ENCODE measurements around the gene PAK1. TPM values are rescaled to one million over a fixed set of nuclear protein-coding genes. Genes with fewer than 3 reads are reported as not detected.
"Not testable (repeated sequence)": the region's sequence is repeated elsewhere in the genome, so short reads cannot be mapped to it uniquely, and the experiment has no call there.

PAK1 gene
- total RNA-seq, 1 donor from 2014 or later, result 8.8 TPM

DNA sequence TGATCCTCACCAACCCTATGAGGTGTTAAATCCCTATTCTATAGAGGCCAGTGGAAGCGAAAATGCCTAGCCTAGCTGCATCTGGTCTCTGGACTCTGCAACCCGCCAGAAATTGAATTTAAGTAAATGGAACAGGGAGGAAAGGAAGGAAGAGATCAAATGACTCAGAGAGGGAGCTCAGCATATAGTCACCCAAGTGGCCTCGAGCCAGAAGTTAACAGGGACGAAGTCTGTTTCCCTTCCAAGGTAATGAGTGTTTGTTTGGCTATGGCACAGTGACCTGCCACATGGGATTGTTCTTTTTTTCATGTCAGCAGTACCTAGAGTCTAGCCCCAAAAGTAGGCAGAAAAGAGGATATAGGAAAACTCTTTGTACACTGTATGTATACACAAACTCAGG is 66.3 kb downstream of the PAK1 start:
- DNase-seq (ENCODE audit: low spot score) (peak; percentile 60), ATAC-seq (peak; percentile 87)

DNA sequence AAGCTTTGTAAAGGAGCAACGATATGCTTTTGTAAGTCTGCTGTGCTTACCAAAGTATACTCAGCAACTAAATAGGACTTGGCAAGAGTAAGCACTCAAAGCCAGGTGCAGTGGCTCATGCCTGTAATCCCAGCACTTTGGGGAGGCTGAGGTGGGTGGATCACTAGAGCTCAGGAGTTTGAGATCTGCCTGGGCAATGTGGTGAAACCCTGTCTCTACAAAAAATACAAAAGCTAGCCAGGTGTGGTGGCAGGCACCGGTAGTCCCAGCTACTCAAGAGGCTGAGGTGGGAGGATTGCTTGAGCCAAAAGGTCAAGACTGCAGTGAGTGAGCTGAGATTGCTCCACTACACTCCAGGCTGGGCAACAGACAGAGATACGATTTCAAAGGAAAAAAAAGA is 67.5 kb downstream of the PAK1 start:
- ATAC-seq (no peak), DNase-seq (ENCODE audit: low spot score) (no peak)

DNA sequence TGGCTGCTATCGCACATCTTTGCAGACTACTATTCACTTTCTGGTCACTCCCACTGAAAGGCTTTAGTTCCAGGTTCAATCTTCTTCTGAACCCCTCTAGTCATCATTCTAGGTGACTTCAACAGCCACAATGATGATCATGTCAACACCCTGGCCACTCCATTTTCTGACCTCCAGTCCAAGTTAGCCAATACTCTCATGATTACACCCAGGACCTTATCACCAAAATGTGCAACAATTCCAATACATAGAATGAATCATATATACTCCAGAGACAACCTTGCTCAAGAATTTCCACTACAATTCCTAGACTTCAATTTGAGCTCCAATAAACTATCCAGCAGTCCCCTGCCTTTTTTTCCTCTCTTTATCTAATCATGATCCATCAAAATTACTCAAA is 70.7 kb downstream of the PAK1 start:
- DNase-seq (ENCODE audit: low spot score), result no peak
- no peak for ATAC-seq

DNA sequence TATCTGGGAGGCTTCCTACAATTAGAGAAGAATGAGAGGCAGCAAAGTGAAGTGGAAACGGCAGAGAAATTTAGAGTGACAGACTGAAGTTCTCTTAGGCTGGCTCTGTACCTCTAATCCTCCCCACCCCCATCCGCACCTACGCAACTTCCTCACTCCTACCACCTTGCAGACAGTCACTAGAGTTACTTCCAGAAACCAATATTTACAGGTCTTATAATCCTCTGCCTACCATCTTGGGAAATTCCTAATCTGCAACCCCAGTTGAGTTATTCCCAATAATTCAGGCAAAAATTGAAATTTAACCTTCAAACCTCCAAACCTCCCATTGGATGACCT is 71.7 kb downstream of the PAK1 start:
- no peak for ATAC-seq
- DNase-seq (ENCODE audit: low spot score), result no peak

DNA sequence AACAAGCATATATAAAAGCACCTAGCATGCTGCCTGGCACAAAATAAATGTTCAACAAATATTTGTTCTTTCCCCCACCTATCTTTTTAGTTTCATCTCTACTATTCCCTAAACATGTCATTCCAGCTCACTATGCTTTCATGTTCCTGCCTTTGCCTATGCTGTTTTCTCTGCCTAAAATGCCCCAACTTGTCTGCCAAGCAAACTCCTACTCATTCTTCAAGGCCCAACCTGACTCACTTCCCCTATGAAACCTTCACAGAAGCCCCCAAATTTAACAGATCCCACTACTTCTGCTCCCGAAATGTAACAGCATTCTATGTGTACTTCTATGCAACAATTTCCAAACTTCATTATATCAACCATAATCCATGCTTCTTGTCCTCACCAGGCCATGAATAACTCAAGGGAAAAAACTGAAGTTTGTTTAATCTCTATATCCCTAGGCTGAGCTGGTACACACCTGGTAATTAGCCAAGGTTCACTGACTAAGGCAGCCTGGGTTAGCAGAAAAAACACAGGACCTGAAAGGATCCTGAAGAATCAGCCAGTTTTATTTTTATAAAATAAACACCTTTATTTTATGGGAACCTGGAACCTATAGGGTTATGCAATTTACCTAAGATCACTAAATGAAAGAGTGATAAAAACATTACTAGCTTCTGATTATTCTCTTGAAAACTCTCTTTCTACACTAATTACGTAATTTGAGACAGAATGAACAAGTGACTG is 72.2 kb downstream of the PAK1 start:
- DNase-seq (ENCODE audit: low spot score) (no peak), ATAC-seq (peak; percentile 73)

DNA sequence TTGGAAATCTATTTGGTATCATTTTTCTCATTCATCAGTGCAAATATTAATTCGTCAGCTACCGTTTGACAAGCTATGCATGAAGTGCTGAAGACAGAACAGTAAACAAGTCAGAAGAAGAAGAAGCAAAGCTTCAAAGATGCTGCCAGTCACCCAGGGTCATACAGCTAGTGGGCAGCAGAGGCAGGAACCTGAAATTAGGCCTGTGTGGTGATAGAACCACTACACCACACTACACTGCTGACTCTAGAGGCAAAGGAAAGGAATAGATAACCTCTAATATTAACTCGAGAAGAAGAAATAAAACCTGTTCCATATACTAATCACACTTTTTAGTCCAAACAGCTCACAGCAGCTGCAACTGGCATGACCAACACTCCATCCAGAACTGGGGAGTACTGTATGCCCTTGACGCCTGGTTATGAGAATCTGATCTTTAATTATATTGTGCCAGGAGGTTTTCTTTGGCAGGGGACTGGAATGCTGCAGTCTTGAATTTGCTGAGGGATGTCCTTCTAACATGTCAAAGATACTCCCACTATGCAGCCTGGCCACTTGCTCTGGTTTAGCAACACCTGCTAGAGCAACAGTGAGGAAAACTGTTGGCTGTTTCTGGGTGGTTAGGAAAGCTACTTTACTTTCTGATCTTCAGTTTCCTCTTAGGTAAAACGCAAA is 73.0 kb downstream of the PAK1 start:
- peak; percentile 27 for ATAC-seq

DNA sequence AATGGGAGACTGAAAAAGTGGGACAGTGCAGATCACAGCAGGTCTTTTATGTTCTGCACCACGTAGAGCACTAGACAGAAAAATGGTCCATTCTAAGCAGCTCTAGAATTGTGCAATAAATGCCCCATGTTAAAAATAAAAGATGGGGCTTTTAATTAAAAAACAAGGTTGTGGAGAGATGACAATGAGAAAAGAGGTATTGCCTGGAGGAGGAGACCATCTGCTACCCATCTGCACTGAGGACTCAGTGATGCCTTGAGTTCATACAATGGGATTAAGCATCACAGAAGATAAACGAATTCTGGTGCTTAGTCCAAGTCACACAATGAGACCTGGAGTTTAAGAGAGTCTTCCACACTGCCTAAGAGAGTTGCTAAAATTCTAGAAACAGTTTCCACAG is 73.6 kb downstream of the PAK1 start:
- no peak for ATAC-seq
- no peak for DNase-seq (ENCODE audit: low spot score)

More for the DNA sequence above, 73.0 kb downstream of the PAK1 start:
- no peak for DNase-seq (ENCODE audit: low spot score)

DNA sequence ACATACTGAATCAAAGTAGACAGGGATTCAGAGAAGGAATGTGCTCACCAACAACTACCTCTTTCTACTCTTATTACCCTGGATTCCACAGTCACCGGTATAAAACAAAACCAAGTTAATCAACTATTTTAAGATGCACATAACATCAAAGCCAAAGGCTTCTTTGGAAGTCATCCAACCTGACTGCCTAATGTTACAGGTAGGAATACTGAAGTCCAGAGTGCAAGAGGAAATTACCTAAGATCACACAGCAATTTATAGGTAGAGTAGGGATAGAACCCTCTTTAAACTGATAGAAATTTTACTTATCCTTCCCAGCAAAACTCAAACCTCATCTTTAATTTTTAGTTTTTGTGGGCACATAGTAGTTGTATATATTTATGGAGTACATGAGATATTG is 76.3 kb downstream of the PAK1 start:
- peak; percentile 39 for ATAC-seq
- DNase-seq (ENCODE audit: low spot score), result no peak

DNA sequence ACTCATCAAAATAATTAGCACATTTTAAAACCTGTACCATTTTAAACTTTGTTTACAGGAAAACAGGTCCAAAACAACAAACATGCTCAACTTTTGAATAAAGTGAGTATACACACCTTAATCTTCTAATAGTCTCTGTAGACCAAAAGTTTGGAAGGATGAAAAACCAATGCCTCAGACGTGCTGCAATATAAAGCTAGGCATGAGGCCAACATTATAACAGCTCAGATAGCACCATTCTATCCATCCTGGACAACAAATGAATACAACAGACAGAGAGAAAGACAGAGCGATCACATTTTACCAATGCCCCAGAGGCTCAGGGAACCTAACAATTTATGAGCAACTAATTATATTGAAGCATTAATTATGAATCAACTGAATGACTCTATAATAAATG is 77.0 kb downstream of the PAK1 start:
- DNase-seq (ENCODE audit: low spot score) (no peak), ATAC-seq (peak; percentile 30)

DNA sequence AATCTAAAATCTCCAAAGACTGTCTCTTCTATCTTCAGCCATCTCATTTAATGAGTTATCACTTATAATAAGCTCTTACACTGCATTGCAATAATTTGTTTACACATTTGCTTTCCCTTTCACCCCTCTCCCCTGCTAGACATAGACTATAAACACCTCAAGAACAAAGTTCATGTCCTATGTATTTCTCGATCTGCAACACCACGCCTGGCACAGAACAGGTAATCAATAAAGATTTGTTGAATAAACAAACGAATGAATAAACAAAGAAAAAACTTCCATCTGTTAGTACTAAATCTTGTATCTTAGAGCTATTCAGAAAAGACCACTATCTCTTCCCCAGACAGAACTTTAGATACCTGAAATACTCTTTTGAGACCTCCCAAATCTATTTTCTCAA is 77.6 kb downstream of the PAK1 start:
- DNase-seq (ENCODE audit: low spot score) (peak; percentile 47), ATAC-seq (peak; percentile 73)

DNA sequence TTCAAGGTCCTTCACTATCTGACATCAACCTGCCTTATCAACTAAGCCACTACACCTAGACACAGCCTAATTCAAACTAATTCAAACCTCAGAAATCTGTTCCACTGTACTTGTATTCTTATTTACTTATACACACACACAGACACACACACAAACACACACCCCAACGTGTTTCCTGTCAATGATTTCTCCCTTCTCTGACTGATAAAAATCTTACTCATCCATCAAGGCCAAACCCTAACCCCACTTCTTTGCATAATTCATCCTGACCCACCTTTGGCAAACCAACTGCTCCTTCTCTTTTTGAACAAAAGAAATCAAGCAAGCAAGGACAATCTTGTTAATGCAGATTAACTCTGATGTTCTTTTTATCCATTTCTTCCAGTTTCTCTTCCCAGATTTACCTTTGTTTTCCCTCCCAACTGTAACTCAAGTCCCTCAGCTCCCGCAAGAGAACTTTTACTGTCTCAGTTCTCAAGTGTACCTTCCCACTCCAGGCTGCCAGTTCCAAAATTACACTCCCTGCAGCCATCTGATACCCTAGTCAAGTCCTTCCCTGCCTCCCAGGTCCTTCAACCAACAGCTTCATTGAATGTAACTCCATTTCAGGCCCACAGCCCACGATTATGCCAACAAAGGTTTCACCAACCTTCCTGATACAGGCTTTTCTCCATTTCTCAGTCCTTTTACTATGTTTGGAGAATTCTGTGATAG is 78.3 kb downstream of the PAK1 start:
- ATAC-seq (peak; percentile 22), DNase-seq (ENCODE audit: low spot score) (no peak)

DNA sequence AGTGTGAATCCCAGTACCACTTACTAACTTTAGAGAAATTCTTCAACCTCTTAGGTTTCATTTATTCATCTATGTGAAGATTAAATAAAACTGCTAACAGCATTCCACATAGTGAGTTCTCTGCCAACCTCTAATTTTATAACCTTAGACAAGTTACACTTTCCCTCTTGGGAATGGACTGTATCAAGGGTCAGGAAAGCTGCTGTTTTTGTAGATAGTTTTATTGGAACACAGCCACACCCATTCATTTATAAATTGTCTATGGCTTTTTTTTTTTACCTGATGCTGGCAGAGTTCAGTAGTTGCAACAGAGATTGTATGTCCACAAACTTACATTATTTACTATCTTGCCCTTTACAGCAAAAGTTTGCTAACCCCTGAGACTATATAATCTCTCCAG is 81.1 kb downstream of the PAK1 start:
- DNase-seq (ENCODE audit: low spot score), result no peak

DNA sequence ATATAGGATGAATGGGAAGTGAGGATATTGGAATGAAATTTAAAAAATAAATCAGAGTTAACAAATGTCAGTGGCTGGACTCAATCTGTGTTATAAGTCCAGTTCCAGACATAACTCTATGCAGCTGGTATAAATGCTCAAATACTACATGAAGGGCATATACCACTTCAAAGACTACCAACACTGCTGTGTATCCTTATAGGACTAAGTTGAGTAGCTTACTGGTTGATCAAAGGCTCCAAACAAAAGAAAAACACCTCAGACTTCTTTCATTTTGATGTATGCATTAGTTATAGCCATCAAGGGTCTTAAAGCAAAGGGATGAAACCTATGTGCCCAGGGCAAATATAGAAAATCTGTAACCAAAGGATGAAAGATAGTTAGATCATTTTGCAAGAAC is 86.2 kb downstream of the PAK1 start:
- no peak for DNase-seq (ENCODE audit: low spot score)
- ATAC-seq, result no peak

More for the DNA sequence above, 81.1 kb downstream of the PAK1 start:
- ATAC-seq, result peak; percentile 62

DNA sequence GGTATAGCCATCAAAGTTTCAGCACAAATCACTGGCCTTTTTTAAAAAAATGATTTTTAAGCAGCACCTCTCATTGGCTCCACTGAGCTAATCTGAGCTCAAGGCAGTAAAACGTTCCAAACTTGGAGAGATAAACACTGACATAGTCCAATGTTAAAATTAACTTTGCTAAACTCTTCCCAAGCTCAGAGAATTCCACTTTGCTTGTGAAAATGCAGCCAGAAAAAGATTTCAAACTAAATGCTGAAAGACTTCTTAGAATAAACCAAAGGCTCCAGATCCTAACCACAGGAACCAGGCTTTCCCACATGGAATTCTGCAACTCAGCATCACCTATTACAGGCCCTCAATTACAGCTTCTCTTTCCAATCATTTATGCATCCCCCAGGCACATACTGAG is 87.7 kb downstream of the PAK1 start:
- ATAC-seq (no peak), DNase-seq (ENCODE audit: low spot score) (no peak)

DNA sequence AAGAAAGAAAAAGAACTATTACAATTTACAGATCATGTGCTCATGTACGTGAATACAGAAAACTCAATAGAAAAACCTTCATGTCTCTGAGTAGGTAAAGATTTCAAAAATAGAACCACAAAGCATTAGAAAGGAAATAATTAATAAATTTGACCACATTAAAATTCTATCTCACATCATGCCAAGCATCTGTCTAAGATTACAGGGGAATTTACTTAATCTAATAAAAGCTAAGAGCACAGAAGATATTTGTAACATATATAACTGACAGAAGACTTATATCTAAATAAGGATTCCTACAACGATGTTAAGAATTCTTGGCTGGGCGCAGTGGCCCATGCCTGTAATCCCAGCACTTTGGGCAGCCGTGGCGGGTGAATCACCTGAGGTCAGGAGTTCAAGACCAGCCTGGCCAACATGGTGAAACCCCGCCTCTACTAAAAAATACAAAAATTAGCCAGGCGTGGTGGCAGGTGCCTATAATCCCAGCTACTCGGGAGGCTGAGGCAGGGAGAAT is 88.6 kb downstream of the PAK1 start:
- not testable (repeated sequence) for DNase-seq (ENCODE audit: low spot score); ATAC-seq

DNA sequence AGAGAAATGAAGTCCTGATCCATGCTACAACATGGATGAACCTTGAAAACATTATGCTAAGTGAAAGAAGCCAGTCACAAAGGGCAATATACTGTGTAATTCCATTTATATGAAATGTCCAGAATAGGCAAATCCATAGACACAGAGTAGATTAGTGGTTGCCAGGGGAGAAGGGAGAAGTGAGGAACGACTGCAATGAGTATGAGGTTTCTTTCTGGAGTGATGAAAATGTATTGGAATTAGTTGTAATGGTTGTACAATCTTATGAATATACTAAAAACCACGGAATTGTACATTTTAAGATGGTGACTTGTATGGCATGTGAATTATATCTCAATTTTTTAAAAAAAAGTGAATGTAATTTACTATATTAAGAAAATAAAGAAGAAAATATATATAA is 89.3 kb downstream of the PAK1 start:
- DNase-seq (ENCODE audit: low spot score) (no peak), ATAC-seq (no peak)

DNA sequence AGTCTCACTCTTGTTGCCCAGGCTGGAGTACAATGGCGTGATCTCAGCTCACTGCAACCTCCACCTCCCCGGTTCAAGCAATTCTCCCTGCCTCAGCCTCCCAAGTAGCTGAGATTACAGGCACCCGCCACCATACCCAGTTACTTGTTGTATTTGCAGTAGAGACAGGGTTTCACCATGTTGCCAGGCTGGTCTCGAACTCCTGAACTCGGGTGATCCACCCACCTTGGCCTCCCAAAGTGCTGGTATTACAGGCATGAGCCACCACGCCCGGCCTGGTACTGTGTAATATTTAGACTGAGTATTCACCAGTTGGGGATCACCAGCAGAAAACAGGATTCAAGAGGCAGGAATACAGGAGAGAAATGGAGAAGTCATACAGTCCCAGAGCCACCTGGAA is 90.5 kb downstream of the PAK1 start:
- DNase-seq (ENCODE audit: low spot score); ATAC-seq: not testable (repeated sequence)

DNA sequence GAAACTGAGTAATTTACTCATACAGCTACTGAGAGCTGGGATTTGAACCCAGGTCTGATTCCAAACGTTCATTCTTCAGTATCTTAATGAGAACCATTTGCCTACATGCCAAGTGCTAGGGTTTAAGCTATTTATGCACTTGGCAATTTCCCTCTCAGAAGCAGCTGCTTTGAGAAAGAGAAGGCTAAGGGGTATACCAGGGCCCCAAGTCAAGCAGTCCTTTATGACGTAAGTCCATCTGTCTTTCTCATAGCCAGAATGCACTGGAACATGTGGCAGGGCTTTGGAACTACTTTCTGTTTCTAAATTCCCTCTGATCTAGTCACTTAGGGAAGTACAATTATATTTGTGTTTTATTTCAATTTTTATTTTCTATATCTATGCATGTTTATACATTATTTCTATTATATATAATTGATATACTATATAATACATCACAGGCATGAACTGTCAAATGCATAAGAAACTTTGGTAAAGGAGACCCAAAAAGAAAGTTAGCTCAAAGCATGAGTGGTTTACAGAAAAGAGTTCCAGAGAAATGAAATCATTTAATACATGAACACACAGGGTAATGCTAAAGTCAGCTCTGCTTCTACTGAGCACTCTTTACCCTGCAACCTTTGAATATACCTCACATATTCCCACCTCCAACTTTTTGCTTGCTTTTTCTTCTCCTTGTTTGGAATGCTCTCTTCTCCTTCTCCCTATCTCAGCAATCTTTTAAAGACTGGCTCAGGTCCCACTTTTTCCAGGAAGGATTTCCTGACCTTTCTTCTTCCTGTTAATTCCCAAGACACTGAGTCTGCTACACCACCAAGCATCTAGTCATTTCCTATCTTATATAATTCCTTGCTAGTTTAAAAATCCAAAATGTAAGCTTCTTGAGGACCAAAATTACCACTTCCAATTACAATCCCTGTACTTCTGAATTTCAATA is 91.9 kb downstream of the PAK1 start:
- DNase-seq (ENCODE audit: low spot score) (no peak), ATAC-seq (no peak)

DNA sequence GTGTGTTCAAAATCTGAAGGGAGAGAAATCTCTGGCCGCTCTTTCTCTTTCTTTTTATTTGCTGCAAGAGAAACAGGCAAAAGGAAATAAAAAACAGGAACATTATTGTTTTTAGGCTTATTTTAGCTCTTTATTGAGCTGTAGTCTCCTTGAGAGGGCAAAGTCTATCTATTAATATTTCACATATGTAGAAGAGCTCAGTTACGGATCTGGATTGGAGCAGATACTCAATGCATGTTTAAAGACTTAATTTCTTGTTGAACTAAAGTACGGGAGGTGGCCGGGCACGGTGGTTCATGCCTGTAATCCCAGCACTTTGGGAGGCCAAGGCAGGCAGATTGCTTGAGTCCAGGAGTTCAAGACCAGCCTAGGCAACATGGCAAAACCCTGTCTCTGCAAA is 94.0 kb downstream of the PAK1 start:
- no peak for ATAC-seq
- DNase-seq (ENCODE audit: low spot score), result no peak

DNA sequence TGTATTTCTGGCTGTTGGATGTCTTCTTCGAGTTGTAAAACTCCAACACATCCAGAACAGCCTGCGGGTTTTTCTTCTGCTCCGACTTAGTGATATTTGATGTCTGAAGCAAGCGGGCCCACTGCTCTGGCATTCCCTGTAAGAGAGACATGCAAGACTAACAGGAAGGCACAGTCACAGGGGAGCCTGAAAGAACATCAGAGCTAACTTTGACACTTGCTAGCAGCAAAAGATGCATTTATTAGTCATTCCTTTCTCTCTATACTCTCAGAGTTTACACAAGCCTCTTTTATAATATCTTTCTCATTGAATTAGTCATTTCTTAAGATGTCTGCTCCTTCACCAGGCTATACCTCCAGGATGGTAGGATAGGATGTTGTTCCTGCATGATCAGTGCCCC is 94.6 kb downstream of the PAK1 start:
- no peak for ATAC-seq

DNA sequence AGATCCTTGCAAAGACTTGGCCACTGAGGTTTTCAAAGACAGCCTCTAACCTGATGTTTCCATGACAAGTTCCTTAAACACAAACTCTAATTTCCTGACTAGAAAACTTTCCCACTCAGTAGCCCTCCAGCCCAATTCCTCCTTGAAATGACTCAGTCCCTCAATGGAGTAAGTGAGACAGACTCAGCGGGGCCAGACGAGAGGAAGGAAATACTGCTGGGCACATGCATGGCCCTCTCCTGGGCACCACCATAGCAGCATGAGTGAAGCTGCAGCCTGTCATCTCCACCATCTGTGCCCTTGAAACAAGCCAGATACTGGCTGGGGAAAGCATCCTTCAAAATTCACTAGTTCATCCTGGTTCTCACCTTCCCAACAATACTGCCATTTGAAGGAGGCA is 96.2 kb downstream of the PAK1 start:
- peak; percentile 17 for ATAC-seq

More for the DNA sequence above, 94.6 kb downstream of the PAK1 start:
- DNase-seq (ENCODE audit: low spot score), result no peak

More for the DNA sequence above, 96.2 kb downstream of the PAK1 start:
- no peak for DNase-seq (ENCODE audit: low spot score)
